Measurements from ENCODE around the gene JUN.

DNA sequence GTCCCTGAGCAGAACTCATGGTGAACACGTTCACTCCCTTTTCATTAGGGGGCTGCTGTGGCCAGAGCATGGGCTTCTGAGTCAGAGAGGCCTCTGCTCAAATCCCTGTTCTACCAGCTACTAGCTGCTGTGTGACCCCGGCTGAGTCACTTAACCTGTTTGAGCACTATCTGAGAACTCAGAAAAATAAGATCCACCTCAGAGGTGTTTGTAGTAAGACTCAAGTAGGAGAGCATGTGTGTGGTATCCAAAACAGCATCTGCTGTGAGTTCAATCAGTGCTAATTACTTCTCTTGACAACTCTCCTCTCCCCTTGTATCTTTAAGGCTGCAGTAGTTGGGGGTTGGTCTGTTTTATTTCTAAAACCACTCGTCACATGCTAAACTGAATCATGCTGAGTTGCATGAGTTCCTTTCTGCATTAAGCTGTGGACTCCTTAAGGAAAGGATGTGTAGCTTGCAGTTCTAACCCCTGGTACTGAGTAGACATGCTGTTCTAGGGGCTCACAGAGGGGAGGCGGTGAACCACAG lies 39.7 kb upstream of the JUN start:
- TF ChIP-seq EZH2 (IDR thresholded peaks at IDR 0.05; ENCODE audit: borderline replicate concordance, low read depth, low read length, poor library complexity, severe bottlenecking), result no peak
- TF ChIP-seq CTCF (conservative IDR thresholded peaks at IDR 0.05; ENCODE audit: low read depth, low read length), result no peak
